Measurements from ENCODE around the gene TPRN. TPM values are rescaled to one million over a fixed set of nuclear protein-coding genes. Genes with fewer than 3 reads are reported as not detected.
A peak's percentile ranks its signal among the peaks of the same experiment; 100 is the strongest.

The TPRN gene
- total and polyA plus RNA-seq, 9 of the 15 experiments (the other 6 are each of a cell fraction or from before 2014, with no cell fraction given): 0.31 to 31.9 (median 4.4) TPM

- H4K20me1 ChIP-seq (replicated peaks; ENCODE audit: control insufficient read depth, insufficient read depth, low read length): peaks cover 8% of the 10 kb centered on the region
Observed at GRCh38 chr9:137187386-137187785, 13.2 kb downstream of the TPRN start.

GRCh38 chr9:137186385-137186784, 14.2 kb downstream of the TPRN start:
- TF ChIP-seq PHTF2 (CRISPR knock-in tag; IDR thresholded peaks at IDR 0.05) (no peak), RBFOX2 (IDR thresholded peaks at IDR 0.05; ENCODE audit: low read depth, low read length) (0 out of 2 replicates have a peak, but pooled peaks have one; percentile 5), ZNF217 (CRISPR knock-in tag; IDR thresholded peaks at IDR 0.05) (no peak), CEBPG (CRISPR knock-in tag; IDR thresholded peaks at IDR 0.05) (no peak), CEBPG (tag; conservative IDR thresholded peaks at IDR 0.05 in 1 of 2, IDR thresholded peaks at IDR 0.05 in 1 of 2) (no peak), ZNF785 (CRISPR knock-in tag; IDR thresholded peaks at IDR 0.05) (no peak), ZBTB49 (CRISPR knock-in tag; IDR thresholded peaks at IDR 0.05; ENCODE audit: borderline replicate concordance) (no peak), PHB2 (IDR thresholded peaks at IDR 0.05; ENCODE audit: low read depth) (no peak)
- intact Hi-C loops (cut with micrococcal nuclease): no loop called here
- H3K9me3 ChIP-seq (replicated peaks; ENCODE audit: control insufficient read depth, insufficient read depth, low read depth, low read length): no peaks in the 10 kb centered on the region
- no TSS peak for BruUV-seq (replicated peaks)
- ChIA-PET CTCF (ENCODE audit: low intra/inter-chr PET ratio) (no interaction called here), POLR2A (interaction anchor here (0.7 to 6.7 kb wide), 2 partner anchors 16 to 20 kb away, joined by 3 to 56 read pairs; partner anchors contain the start of genes NDOR1, TMEM203 and TPRN)
- H3K4me1 ChIP-seq (replicated peaks in 1 of 2; ENCODE audit: control insufficient read depth in 2 of 2, insufficient read depth in 2 of 2, low read length in 2 of 2): peaks cover 20 to 83% of the 10 kb centered on the region in 2 experiments
- in situ Hi-C loops (cut with MboI): loop anchor here (5.0 kb wide), 1 partner anchor 41 kb away; the partner anchor contains the start of genes CYSRT1 and RNF224
- DNase-seq (ENCODE audit: extremely low read depth in 1 of 4, low spot score in 3 of 4) (peak in 2 of 4 experiments; percentile 38 to 54), FAIRE-seq (no peak), ATAC-seq (no peak)
- H2AFZ ChIP-seq (ENCODE audit: low read depth, low read length): no peak overlapping the region
- WGBS (ENCODE audit: insufficient coverage, low coverage, missing lambda C conversion rate): 27% methylated on average over 4 of the region's 6 CpGs
- H3K27ac ChIP-seq (ENCODE audit: extremely low read depth, low read depth, low read length): no peak overlapping the region
- H3K36me3 ChIP-seq (ENCODE audit: control insufficient read depth, insufficient read depth, low read length): peaks cover 72% of the 10 kb centered on the region; the same call in 2 of the 3 replicates
- H3K27me3 ChIP-seq (ENCODE audit: control insufficient read depth in 2 of 2, insufficient read depth in 2 of 2, low read length in 2 of 2): no peaks in the 10 kb centered on the region
- peaks cover 43% of the 10 kb centered on the region for H3K79me2 ChIP-seq (ENCODE audit: control insufficient read depth, insufficient read depth, low read length)
- H3K9me1 ChIP-seq (ENCODE audit: control insufficient read depth, insufficient read depth, low read length): no peaks in the 10 kb centered on the region
- H3K4me2 ChIP-seq (ENCODE audit: insufficient read depth, low read length): peak overlapping the region; percentile 98
- peak overlapping the region; percentile 98; the same call in 1 of the 2 replicates for H3K4me3 ChIP-seq
- peak overlapping the region in 1 of 2 experiments; percentile 96; a peak in 2 of 4 replicates for H3K9ac ChIP-seq (ENCODE audit: insufficient read depth in 1 of 2, low read depth in 2 of 2, low read length in 2 of 2)
- H4K20me1 ChIP-seq (replicated peaks; ENCODE audit: control insufficient read depth, insufficient read depth, low read length): peaks cover 8% of the 10 kb centered on the region

More at GRCh38 chr9:137187386-137187785, 13.2 kb downstream of the TPRN start:
- Histone ChIP-seq H3K36me3 (ENCODE audit: control insufficient read depth, insufficient read depth, low read length) (peaks cover 75% of the 10 kb centered on the region; the same call in 2 of the 3 replicates), H3K79me2 (ENCODE audit: control insufficient read depth, insufficient read depth, low read length) (peaks cover 43% of the 10 kb centered on the region), H3K4me2 (ENCODE audit: insufficient read depth, low read length) (peak overlapping the region; percentile 98), H3K9ac (ENCODE audit: insufficient read depth in 1 of 2, low read depth in 2 of 2, low read length in 2 of 2) (peak overlapping the region; percentile 93 to 96), H3K27ac (ENCODE audit: extremely low read depth, low read depth, low read length) (no peak overlapping the region; the same call in 2 of the 3 replicates), H3K4me3 (peak overlapping the region; percentile 98), H3K4me1 (replicated peaks in 1 of 2; ENCODE audit: control insufficient read depth in 2 of 2, insufficient read depth in 2 of 2, low read length in 2 of 2) (peaks cover 20 to 90% of the 10 kb centered on the region in 2 experiments), H2AFZ (ENCODE audit: low read depth, low read length) (no peak overlapping the region), H3K27me3 (ENCODE audit: control insufficient read depth in 2 of 2, insufficient read depth in 2 of 2, low read length in 2 of 2) (no peaks in the 10 kb centered on the region), H3K9me1 (ENCODE audit: control insufficient read depth, insufficient read depth, low read length) (no peaks in the 10 kb centered on the region), H3K9me3 (replicated peaks; ENCODE audit: control insufficient read depth, insufficient read depth, low read depth, low read length) (no peaks in the 10 kb centered on the region)
- FAIRE-seq: no peak
- ChIA-PET POLR2A (interaction anchor here (0.6 to 6.7 kb wide), 7 partner anchors 8 to 89 kb away, joined by 3 to 56 read pairs (median 3); partner anchors contain the start of genes NDOR1, TMEM203, TPRN and TUBB4B), CTCF (ENCODE audit: low intra/inter-chr PET ratio) (interaction anchor here (1.2 to 2.5 kb wide), 2 partner anchors 40 to 49 kb away, joined by 4 to 19 read pairs; partner anchors contain the start of gene RNF224)
- no peak for TF ChIP-seq USF1 (CRISPR knock-in tag; IDR thresholded peaks at IDR 0.05)
- no TSS peak for BruUV-seq (replicated peaks)
- in situ Hi-C loops (cut with MboI): loop anchor here (5.0 kb wide), 1 partner anchor 40 kb away; the partner anchor contains the start of genes CYSRT1 and RNF224
- intact Hi-C loops (cut with micrococcal nuclease): no loop called here
- DNase-seq (ENCODE audit: extremely low read depth in 1 of 4, low spot score in 3 of 4): no peak
- 38% methylated on average over 15 of the region's 15 CpGs for WGBS (ENCODE audit: insufficient coverage, low coverage, missing lambda C conversion rate)
- ATAC-seq: no peak
